K562 (cell line): Measurements from ENCODE around the gene RBSN. TPM values are rescaled to one million over a fixed set of nuclear protein-coding genes. Genes with fewer than 3 reads are reported as not detected.
A peak's percentile ranks its signal among the peaks of the same experiment; 100 is the strongest.

Experiments
- ATF3 ChIP-seq, 2 experiments: fragments of 450-650 bp in 1 of 2; sonication (generic) in 1 of 2; formaldehyde crosslinking in 1 of 2; IDR thresholded peaks in 1 of 2; conservative IDR thresholded peaks in 1 of 2; 2 replicates each; pipeline versions ENCODE4 v1.6.1 to v1.8.1; 2016 to 2023; ENCODE audit warnings: mild to moderate bottlenecking in 2 of 2, moderate library complexity in 2 of 2, inconsistent platforms in 1 of 2, missing genetic modification reagents in 1 of 2
- CAMTA2 ChIP-seq: fragments of 250-450 bp; sonication (Bioruptor Pico); conservative IDR thresholded peaks from 2 replicates; pipeline ENCODE4 v1.5.1; 2022
- CCAR2 ChIP-seq: fragments of 200-400 bp; formaldehyde crosslinking; IDR thresholded peaks from 2 replicates; pipeline ENCODE4 v1.6.1; 2017; ENCODE audit warnings: mild to moderate bottlenecking, low read depth, low read length
- ELF4 ChIP-seq: fragments of 450-650 bp; formaldehyde crosslinking; IDR thresholded peaks from 2 replicates; pipeline ENCODE4 v1.4.0; 2022; ENCODE audit warnings: missing genetic modification characterization
- GTF2B ChIP-seq: IDR thresholded peaks from 2 replicates; pipeline ENCODE4 v1.6.1; 2011; ENCODE audit not compliant: insufficient read length; ENCODE audit errors: extremely low read depth
- ID3 ChIP-seq, 2 experiments: fragments of 250-450 bp in 1 of 2; fragments of 450-650 bp in 1 of 2; sonication (Bioruptor Pico) in 1 of 2; IDR thresholded peaks; 2 replicates each; pipeline versions ENCODE4 v1.6.1 to v1.8.0; 2016 to 2021; ENCODE audit warnings: mild to moderate bottlenecking in 2 of 2, moderate library complexity in 2 of 2, missing compliant biosample characterization in 1 of 2, missing genetic modification characterization in 1 of 2
- MNT ChIP-seq, 2 experiments: fragments of 450-650 bp; conservative IDR thresholded peaks; 2 replicates each; pipeline ENCODE4 v1.6.1; 2017; ENCODE audit warnings: mild to moderate bottlenecking in 2 of 2, moderate library complexity in 2 of 2
- NR2C2 ChIP-seq, 2 experiments: fragments of 200-800 bp in 1 of 2; sonication (Bioruptor generic) in 1 of 2; sonication (generic) in 1 of 2; formaldehyde crosslinking in 1 of 2; IDR thresholded peaks; 2 replicates each; pipeline versions ENCODE4 v1.6.1 to v1.8.0; 2016 to 2022; ENCODE audit warnings: mild to moderate bottlenecking in 1 of 2, missing compliant biosample characterization in 1 of 2, missing genetic modification characterization in 1 of 2, missing genetic modification reagents in 1 of 2
- RBBP5 ChIP-seq: fragments of 200-600 bp; sonication (generic); IDR thresholded peaks from 2 replicates; pipeline ENCODE4 v1.6.1; 2012; ENCODE audit warnings: borderline replicate concordance, mild to moderate bottlenecking, low read length, control low read depth, inconsistent platforms; ENCODE audit not compliant: insufficient read depth, poor library complexity, severe bottlenecking
- SMAD1 ChIP-seq: fragments of 150-350 bp; IDR thresholded peaks from 2 replicates; pipeline ENCODE4 v1.6.1; 2014; ENCODE audit warnings: low read length, low read depth; ENCODE audit not compliant: partially characterized antibody
- TCF15 ChIP-seq: fragments of 250-450 bp; sonication (Bioruptor Pico); IDR thresholded peaks from 2 replicates; pipeline ENCODE4 v1.8.0; 2022; ENCODE audit warnings: moderate library complexity, mild to moderate bottlenecking, inconsistent platforms
- WHSC1 ChIP-seq: IDR thresholded peaks from one replicate; pipeline ENCODE4 v1.6.1; 2012; ENCODE audit warnings: low read length, control low read depth, inconsistent platforms
- ZEB2 ChIP-seq: fragments of 450-650 bp; IDR thresholded peaks from 2 replicates; pipeline ENCODE4 v1.6.1; 2016
- polyA plus RNA-seq, 8 experiments: library from polyadenylated mRNA; depleted of rRNA in 4 of 8; stranded (reverse) in 5 of 8; unstranded in 3 of 8; fragments of >200 nt; fragmentation: Nextera tagmentation in 2 of 8; fragmentation: Illumina TruSeq in 1 of 8; extraction: Ambion mirVana in 2 of 8; extraction: Trizol in 1 of 8; gene quantifications; 2 replicates each; pipeline versions ENCODE4 v1.2.1 to v1.2.3, GENCODE V29; 2011 to 2014; ENCODE audit warnings: inconsistent platforms in 1 of 8, missing spikeins in 1 of 8
- total RNA-seq, 7 experiments: library from RNA; depleted of rRNA in 6 of 7; stranded (reverse); fragments of >200 nt in 6 of 7; fragmentation: Illumina TruSeq in 2 of 7; extraction: Trizol in 2 of 7; gene quantifications; 2 replicates each; pipeline versions ENCODE4 v1.2.1 to v1.2.3, GENCODE V29; 2011 to 2021; ENCODE audit warnings: low replicate concordance in 1 of 7
- TF ChIP-seq, protein P1 (sequence below): sonication (generic); formaldehyde crosslinking; IDR thresholded peaks from 2 replicates; pipeline ENCODE4 v1.8.0; 2022; ENCODE audit warnings: mild to moderate bottlenecking, missing genetic modification reagents
- TF ChIP-seq, protein P2 (sequence below): fragments of 250-450 bp; sonication (Bioruptor Pico); IDR thresholded peaks from 2 replicates; pipeline ENCODE4 v1.5.0; 2021; ENCODE audit warnings: mild to moderate bottlenecking, moderate library complexity

Gene RBSN
- total and polyA plus RNA-seq, 9 of the 15 experiments (the other 6 are each of a cell fraction or from before 2014, with no cell fraction given) = 2.9 to 19.6 (median 15.0) TPM

DNA sequence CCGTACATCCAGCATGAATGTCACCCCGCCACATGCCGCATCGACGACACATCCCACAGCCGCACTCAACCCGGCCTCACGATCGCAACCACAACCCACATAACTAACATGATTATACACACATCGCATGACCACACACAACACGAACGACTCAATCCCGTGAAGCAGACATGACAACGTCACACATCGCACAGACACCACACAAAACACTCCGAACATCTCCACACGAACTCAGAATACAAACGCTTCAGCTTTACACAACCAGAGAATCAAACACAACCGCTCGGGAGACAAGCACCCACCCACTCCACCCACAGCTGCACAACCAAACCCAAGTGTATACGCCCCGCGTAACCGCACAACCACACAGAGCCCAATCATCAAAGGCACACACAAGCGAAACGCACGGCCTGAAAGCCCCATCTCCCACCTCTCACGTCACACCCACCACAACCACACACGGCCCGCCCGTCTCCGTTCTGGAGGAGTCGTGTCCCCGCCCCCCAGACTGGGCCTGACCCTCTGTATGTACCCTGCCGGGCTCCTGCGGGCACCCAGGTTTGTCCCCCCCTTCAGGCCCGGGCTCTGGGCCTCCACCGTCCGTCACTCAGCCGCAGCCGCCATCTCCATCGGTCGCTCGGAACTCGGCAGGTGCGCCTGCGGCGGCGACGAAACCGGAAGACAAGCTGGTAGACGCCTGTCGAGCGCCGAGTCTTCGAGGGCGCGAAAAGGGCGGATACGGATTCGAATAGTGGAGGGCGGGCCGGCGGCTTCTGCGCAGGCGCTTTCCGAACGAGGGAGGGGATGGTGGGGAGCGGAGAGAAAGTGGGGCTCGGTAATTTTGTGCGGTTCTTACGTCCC, at the start of gene RBSN (continued):
- TF ChIP-seq ATF3 (IDR thresholded peaks at IDR 0.05) = 0 out of 2 replicates have a peak, but pooled peaks have one; percentile 17
- TF ChIP-seq ATF3 (CRISPR knock-in tag; conservative IDR thresholded peaks at IDR 0.05) = no peak; the same call in none of the 2 replicates
- TF ChIP-seq NR2C2 (CRISPR knock-in tag; IDR thresholded peaks at IDR 0.05) = peak; percentile 88
- TF ChIP-seq NR2C2 (tag; IDR thresholded peaks at IDR 0.05) = peak; percentile 55; the same call in 1 of the 2 replicates
- no peak for TF ChIP-seq WHSC1
- peak; percentile 93 for TF ChIP-seq ELF4 (CRISPR knock-in tag)
- TF ChIP-seq, protein P1, sequence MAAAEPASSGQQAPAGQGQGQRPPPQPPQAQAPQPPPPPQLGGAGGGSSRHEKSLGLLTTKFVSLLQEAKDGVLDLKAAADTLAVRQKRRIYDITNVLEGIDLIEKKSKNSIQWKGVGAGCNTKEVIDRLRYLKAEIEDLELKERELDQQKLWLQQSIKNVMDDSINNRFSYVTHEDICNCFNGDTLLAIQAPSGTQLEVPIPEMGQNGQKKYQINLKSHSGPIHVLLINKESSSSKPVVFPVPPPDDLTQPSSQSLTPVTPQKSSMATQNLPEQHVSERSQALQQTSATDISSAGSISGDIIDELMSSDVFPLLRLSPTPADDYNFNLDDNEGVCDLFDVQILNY (CRISPR knock-in tag) = 0 out of 2 replicates have a peak, but pooled peaks have one; percentile 90
- no peak for TF ChIP-seq TCF15
- TF ChIP-seq GTF2B = no peak
- peak; percentile 49 for TF ChIP-seq SMAD1
- peak; percentile 98 for TF ChIP-seq RBBP5
- 0 out of 2 replicates have a peak, but pooled peaks have one; percentile 52 for TF ChIP-seq CAMTA2 (CRISPR knock-in tag)
- TF ChIP-seq MNT (conservative IDR thresholded peaks at IDR 0.05) = peak; percentile 74 to 92
- peak; percentile 88 for TF ChIP-seq ZEB2
- TF ChIP-seq ID3 (CRISPR knock-in tag; IDR thresholded peaks at IDR 0.05) = no peak
- TF ChIP-seq ID3 (tag; IDR thresholded peaks at IDR 0.05) = peak; percentile 68; the same call in 1 of the 2 replicates
- TF ChIP-seq, protein P2, sequence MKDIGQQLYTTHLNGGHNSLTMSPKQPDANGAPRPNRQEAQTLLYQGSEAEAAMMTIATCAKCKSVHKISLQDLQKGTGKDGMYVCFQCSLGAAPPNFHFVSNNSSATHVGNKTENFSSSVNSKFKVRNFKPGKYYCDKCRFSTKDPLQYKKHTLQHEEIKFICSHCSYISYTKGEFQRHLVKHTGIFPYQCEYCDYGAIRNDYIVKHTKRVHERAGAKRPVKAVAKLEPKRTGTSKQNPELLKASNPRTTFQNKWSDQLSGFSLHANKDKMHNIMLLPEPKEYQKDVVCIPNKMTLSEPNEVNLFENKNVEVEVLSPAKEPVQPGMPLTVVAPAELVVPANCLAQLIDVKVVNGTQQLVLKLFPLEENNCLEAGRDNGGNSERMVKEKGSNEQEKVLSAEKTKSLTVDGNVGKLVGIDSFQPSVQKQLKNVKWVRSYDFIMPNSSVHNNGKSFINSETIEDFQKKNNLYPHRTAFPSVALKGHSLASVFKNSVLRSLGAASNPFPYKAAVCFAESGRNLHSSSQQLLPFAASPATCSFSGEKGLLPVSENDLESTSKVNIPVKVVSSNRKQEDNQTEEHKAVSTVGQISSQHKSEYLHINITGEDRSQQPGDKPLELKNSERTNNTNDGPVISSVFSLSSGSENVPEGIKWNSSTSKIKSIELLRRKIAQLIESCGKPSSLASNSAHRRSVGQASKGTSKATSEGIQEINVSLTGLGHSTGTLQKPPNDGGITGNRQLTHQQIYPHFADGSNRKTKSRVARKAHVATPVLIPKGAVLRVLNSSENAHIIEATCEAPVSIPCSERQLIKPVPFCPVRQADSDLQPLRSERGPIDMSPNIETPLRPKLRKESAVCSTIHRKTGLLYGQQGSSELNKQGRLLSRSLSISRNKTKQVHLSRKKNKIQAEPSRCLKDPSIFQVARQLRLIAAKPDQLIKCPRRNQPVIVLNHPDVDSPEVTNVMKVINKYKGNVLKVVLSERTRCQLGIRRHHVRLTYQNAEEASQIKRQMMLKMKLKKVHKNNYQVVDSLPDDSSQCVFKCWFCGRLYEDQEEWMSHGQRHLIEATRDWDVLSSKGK (CRISPR knock-in tag) = no peak
- TF ChIP-seq CCAR2 = no peak
